Femur (tissue), 1 donor: ENCODE results near the gene GPR32.
"Not testable (repeated sequence)": the region's sequence is repeated elsewhere in the genome, so short reads cannot be mapped to it uniquely, and the experiment has no call there.

Experiments
- DNase-seq: peaks from one replicate; pipeline ENCODE4 v3.0.0-alpha.2; 2017

The GPR32 gene, protein sequence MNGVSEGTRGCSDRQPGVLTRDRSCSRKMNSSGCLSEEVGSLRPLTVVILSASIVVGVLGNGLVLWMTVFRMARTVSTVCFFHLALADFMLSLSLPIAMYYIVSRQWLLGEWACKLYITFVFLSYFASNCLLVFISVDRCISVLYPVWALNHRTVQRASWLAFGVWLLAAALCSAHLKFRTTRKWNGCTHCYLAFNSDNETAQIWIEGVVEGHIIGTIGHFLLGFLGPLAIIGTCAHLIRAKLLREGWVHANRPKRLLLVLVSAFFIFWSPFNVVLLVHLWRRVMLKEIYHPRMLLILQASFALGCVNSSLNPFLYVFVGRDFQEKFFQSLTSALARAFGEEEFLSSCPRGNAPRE

DNA sequence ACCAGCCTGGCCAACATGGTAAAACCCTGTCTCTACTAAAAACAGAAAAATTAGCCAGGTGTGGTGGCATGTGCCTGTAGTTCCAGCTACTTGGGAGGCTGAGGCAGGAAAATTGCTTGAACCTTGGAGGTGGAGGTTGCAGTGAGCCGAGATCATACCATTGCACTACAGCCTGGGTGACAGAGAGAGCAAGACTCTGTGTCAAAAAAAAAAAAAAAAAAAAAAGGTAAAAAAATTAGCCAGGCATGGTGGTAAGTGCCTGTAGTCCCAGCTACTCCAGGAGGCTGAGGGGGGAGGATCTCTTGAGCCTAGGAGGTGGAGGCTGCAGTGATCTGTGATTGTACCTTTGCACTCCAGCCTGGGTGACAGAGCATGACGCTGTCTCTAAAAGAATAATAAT lies at the start of gene GPR32:
Gene GPR32 (plus strand): TSS at position 301 of the 400 bp plus-strand sequence. CDS start 137 bp downstream, outside the sequence.
- DNase-seq = not testable (repeated sequence)

GRCh38 chr19:50720921-50721381 lies 49.3 kb upstream of the GPR32 start:
- peak; percentile 44 for DNase-seq

GRCh38 chr19:50721441-50722137 lies 48.7 kb upstream of the GPR32 start:
- peak; percentile 50 for DNase-seq

GRCh38 chr19:50722201-50723013 lies 47.9 kb upstream of the GPR32 start:
- DNase-seq = peak; percentile 39

DNA sequence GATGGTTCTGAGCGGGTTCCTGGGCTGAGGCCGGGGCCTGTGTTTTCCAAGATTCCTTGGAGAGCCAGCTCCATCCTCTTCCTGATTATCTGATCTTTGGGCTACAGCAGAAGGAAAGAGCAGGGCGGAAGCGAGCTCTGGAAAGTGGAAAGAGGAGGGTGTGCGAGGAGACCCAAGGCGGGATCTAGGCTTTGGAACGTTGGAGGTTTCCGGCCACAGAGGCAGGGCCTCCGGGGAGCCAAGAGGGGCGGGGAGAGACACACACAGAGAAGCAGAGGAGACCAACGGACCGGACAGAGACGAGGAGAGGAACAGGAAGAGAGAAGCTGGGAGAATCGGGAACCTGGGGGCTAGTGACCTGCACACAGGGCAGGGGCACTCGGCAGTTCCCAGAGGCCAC lies 47.2 kb upstream of the GPR32 start, which contains the start of gene CLEC11A:
Gene CLEC11A (plus strand): TSS at position 296 of the 400 bp plus-strand sequence. CDS start 162 bp downstream, outside the sequence.
- peak; percentile 89 for DNase-seq

- no peak for DNase-seq
Measured at GRCh38 chr19:50723735-50724521, 46.3 kb upstream of the GPR32 start.

GRCh38 chr19:50724522-50725217 lies 45.6 kb upstream of the GPR32 start:
- peak; percentile 100 for DNase-seq

- DNase-seq = no peak
Measured at GRCh38 chr19:50725218-50725910, 44.9 kb upstream of the GPR32 start.

DNA sequence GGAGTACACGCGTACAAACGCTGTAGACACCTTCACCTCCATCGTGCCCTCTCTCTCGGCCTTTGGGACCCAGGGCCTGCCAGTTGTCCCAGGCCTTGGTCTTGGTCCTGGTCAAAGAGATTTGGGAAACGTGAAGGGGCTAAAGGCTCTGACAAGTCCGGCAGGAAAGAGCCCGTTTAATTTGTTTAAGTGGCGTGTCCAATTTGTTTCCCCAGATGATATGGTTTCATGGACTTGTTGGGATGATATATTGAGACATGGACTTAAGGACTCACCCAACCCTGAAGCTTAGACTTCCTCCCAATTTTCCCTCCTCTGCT lies 44.4 kb upstream of the GPR32 start:
- no peak for DNase-seq

- DNase-seq = peak; percentile 88
Measured at GRCh38 chr19:50728084-50728737, 42.1 kb upstream of the GPR32 start.

DNA sequence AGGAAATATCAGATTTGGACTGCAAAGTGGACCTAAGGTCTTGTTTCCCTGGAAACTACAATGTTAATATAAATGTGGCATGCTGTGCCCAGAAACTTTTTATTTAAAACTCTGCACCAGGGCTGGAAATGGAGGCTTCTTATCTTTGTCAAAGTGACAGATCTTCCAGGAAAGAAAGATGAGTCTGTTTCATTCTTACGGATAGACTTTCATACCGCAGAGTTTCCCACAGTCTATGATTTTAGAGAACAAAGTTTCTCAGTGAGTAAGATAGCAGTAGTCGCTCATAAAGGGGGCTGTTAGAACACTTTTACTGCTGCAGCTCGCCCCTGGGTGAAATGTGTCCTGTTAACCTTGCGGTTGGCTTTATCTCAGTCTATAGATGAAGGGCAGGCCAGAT lies 40.4 kb upstream of the GPR32 start:
- DNase-seq = no peak

DNA sequence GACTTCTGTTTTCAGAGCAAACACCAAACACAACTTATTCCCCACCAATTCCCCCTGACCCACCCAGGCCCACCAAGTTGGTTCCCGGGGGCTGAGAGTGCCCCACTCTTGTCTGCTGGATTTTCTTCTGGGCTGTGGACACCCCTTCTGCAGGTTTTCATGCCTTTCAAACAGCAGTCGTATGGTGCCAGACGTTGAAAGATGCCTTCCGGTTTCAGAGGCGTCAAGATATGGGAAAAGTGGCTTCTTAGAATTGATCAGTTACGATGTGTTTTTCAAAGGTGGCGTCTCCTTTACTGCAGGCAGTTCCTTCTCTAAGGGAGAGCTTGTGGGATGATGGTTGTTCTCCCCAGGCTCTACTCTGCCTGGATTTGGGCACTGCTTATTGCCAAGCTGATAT lies 34.4 kb upstream of the GPR32 start:
- no peak for DNase-seq

DNA sequence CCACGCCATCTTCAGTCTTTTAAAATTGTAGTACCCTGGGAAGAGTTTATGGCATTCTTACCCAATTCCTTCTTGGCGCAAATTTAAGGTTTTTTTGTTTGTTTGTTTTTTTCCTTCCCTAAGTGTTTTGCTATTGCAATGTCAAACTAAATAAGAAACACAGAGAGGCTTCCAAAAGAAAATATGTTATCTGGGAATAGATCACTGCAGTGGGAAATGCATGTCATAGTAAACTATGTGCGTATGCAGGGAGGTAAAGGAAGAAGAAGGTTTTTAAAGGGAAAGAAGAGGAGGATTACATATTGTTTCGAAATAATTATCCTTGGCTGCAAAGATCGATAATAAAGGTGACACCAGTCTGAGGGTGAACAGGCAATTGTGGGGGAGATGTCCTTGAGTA lies 33.9 kb upstream of the GPR32 start:
- DNase-seq = no peak

- no peak for DNase-seq
Measured at GRCh38 chr19:50739132-50739913, 30.9 kb upstream of the GPR32 start.

- no peak for DNase-seq
Measured at GRCh38 chr19:50739914-50740426, 30.3 kb upstream of the GPR32 start.

- no peak for DNase-seq
Measured at GRCh38 chr19:50741179-50741933, 28.9 kb upstream of the GPR32 start.

DNA sequence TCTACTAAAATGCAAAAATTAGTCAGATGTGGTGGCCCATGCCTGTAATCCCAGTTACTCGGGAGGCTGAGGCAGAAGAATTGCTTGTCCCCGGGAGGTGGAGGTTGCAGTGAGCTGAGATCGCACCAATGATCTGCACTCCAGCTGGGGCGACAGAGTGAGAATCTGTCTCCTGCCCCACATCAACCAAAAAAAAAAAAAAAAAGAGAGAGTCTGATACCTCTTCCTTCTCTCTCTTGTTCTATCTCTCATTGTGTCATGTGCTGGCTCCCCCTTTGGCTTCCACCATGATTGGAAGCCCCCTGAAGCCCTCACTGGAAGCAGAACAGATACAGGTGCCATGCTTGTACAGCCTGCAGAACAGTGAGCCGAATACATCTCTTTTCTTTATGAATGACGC lies 26.7 kb upstream of the GPR32 start:
- no peak for DNase-seq

DNA sequence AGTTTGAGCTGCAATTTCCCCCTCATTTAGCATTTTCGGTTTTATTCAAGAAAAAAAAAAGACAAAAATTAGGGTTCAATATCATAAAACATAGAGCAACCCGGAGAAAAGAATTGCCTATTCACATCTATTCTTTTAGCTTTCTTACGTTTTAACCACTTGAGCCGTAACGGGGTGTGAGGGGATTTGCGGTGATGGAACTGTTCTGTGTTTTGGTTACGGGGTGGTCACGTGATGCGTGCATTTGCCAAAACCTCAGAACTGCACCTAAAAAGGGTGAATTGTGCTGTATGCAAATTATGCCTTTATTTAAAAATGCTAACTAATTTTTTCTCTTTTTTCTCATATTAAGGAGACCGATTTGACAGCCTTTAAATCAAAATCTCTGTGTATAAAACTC lies 25.0 kb upstream of the GPR32 start:
- DNase-seq = no peak

DNA sequence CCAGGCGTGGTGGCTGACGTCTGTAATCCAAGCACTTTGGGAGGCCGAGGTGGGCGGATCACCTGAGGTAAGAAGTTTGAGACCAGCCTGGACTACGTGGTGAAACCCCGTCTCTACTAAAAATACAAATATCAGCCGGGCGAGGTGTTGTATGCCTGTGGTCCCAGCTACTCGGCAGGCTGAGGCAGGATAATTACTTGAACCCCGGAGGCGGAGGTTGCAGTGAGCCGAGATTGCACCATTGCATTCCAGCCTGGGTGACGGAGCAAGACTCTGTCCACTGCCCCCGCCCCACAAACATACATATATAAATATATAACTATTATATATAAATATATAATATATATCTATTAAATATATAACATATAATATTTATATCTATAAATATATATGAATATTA lies 23.1 kb upstream of the GPR32 start:
- not testable (repeated sequence) for DNase-seq
